8988T (cell line): ENCODE data around the gene CTNNA2.

Source experiments
- DNase-seq: peaks from one replicate; pipeline ENCODE4 v3.0.0; 2011

CTNNA2 gene

DNA sequence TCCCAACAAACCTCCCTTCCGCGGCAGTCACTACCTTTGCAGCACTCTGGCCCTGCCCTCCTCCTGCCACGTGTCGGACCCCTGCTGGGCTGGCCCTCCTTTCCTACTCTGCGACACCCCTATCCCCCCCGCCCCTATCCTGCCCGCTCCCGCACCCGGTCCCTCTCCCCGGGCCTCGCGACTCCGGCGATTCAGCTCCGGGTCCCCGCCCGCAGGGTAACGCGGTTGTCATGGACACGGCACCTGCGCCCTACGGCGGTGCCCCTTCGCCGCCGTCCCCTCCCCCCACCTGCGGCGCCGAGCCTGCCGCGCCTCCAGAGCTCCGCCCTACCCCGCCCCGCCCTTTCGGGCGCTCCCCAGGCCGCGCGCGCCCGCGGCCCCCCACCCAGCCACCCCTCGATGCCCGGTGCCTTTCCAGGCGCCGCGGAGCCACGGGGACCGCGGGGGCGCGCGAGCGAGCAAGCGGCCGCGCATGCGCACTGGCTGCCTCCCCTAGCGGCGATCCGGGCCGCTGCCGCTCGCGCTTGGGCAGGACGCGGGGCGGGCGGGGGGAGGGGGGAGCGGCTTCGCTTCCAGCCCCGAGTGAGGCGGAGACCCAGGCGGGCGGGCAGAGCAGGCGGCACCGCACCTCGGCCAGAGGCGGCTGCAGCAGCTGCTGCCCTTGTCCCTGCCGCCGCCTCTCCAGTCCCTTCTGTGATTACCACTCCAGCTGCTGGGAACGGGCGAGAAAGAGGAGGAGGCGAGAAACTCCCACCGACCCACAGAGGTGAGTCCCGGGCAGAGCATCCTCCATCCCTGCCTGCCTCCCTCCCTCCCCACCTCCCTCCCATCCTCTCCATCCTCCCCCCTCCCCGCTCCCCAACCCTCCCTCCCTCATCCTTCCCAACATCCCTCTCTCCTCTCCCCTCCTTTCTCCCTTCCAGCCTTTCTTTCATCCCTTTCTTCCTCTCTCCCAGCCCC is at the start of gene CTNNA2:
TSS of gene CTNNA2 (plus strand) at position 610 of the 960 bp plus-strand sequence.
- peak; percentile 23 for DNase-seq

DNA sequence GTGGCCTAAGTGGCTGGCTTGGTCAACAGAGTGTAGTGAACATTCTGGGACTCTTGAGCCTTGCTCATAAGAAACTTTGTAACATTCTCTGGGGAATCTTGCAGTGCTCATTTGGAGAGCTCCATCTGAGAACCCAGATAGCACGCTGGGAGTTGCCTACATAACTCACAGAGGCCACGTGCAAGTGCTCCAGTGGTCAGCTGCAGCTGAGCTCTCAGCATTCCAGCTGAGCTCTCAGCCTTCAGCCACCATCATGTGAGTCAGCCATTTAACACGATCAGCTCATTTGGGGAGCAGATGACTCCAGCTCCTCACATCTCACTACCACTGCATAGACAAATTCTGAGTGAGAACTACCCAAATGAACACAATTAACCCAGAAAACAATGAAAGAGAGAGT is 25.5 kb upstream of the CTNNA2 start:
- no peak for DNase-seq

DNA sequence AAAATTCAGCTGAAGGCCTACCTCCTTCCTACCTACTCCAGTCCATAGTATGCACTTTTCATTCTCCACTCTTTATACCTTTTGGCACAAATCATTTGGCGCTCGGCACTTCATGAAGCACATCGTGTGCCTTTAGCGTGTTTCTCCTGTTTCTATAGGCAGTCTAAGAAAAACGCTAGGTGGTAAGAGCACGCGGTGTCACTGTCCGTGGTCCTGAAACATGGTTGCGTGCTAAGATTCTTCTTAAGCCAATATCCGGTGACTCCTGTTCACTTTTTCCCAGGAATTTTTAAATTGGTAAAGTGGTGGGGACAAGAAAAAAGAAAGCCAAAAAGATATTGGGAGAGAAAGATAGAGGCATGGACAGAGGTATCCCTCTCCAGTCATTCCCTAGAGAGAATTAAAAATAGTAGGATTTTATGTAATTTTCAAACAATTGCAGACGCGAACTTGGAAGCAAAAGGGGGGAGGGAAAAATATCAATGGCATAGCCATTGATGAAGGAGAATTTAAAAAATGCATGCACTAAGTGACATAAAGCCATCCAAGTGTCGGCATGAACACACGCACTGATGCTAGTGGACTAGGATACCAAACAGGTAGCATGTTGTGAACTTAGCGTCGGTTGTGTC is 1.4 kb upstream of the CTNNA2 start:
- DNase-seq = no peak

DNA sequence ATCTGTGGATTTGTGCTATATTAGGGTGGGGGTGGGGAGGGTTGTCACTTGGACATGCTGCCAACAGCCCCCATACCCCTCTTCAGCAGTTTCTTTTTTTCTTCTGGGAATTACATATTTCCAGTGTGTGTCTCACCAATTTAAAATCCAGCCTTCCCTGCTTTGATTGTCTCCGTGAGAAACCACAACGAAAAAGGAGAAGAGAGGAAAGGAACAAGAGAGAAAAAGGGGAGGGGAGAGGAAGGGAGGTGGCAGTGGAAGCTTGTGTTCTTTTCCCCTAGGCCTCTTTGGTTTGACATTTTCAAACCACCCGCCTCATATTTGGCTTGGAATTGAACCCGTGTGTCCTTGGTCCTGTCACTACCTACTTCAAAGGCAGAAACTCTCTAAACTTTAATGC is 860 bp downstream of the CTNNA2 start:
- DNase-seq = no peak

DNA sequence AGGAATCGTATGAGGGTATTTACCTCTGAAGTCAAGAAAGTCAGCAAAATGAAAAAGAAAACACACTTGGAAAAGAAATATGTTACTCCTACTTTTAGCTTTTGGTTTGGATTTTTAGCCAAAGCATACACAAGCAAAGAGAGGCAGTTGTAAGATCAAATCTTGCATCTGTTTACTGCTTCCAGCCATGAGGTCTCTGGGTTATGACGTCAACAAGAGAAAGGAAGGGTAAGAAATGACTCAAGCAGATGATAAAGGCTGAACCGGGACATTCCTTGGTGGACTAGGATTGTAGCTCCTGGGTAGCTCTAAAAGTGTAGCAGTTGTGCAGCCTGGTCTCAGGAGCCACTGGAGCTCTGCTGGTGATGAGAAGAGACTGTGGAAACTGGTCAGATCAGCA is 16.8 kb downstream of the CTNNA2 start:
- no peak for DNase-seq

DNA sequence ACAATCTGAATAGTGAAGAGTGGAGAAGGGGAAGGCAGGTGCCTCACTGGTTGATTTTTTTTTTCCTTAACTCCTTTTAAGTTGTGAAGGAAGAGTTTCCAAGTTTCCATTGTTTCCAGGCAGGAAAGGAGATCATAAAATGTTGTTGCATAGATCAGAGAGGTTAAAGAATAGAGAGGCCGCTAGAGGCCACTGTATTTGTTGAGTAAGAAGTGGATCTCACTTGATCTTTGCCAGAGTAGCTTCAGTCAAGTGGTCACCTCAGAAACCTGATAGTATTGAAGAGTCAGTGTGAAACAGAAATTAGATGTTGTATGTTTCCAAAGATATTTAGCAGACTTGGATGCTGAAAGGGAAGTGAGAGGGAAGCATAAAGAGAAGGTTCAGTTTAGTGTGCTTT is 17.6 kb downstream of the CTNNA2 start:
- DNase-seq = no peak

DNA sequence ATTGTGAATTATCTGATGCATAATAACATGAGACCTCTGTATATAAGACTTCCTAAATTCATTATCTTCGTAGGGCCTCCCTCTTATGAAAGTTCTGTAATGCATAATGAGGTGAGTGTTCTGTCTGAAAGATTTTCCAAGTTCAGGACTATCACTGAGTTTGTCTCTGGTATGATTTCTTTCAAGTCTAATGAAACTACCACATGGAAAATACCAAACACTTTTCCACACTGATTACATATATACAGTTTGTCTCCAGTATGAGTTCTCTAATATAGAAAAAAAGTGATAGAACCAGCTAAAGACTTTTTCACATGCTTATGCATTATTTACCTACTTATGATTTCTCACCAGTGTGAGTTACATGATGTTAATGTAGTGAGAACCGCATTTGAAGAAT is 34.7 kb downstream of the CTNNA2 start:
- DNase-seq = no peak

DNA sequence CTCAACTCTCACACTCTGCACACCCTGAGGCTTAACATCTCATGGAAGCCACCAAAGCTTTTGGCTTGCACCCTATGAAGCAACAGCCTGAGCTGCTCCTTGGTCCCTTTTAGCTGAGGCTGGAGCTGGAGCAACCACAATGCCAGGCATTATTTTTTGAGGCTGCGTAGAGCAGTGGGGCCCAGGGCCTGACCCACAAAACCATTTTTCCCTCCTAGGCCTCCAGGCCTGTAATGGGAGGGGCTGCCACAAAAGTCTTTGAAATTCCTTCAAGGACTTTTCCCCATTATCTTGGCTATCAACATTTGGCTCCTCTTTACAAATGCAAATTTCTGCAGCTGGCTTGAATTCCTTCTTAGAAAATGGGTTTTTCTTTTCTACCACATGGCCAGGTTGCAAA is 39.8 kb downstream of the CTNNA2 start:
- no peak for DNase-seq

DNA sequence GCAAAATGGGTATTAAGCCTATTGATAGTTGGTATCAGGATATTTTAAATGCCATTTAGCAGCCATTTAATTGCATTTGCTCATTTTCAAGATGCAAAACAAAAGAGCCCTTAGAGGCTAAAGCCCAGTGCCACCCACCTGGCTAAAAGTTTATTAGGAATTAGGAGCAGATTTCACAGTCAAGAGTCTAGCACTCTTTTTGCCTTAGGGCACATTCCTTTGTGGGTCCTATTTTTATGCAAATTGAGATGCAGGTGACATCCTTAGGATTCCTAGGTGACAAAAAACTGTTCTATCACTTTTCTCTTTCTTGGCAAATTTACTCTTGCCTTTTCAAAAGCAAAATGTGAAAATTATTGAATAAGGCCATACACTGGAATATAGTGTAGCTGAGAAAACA is 42.0 kb downstream of the CTNNA2 start:
- no peak for DNase-seq

DNA sequence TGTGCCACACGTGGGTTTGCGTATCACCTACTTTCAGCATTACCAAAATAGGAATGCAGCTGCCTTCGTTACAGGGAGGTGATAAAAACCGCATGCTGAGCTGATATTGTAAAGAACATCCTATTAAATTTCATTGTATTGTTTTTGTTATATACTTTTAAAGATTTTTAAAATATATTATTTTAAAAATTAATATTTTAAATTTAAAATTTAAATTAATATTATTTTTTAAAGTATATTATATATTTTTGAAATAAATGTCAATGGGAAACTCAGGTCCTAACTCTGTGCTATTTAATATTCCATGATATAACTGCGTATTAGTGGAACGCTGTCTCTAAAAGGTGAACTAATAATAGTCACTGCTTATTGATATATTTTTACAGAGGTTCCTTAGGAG is 51.2 kb downstream of the CTNNA2 start:
- no peak for DNase-seq

DNA sequence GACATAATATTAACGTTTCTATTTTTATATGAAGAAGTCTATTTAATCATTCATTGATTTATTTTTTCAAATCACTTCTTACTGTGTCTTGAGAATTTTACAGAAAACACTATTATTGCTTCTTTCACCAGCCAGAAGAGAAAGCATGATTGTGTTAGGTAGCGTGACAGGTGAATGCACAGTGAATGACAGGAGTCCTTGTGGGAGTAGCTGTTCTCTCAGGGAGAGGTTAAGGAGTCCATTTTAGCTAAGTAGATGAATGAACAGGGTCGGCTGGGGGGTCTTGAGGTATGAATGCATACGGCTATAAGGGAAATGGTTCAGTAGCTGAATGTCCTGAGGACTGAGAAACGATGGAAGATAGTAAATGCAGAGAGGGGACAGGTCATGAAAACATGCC is 56.2 kb downstream of the CTNNA2 start:
- no peak for DNase-seq

DNA sequence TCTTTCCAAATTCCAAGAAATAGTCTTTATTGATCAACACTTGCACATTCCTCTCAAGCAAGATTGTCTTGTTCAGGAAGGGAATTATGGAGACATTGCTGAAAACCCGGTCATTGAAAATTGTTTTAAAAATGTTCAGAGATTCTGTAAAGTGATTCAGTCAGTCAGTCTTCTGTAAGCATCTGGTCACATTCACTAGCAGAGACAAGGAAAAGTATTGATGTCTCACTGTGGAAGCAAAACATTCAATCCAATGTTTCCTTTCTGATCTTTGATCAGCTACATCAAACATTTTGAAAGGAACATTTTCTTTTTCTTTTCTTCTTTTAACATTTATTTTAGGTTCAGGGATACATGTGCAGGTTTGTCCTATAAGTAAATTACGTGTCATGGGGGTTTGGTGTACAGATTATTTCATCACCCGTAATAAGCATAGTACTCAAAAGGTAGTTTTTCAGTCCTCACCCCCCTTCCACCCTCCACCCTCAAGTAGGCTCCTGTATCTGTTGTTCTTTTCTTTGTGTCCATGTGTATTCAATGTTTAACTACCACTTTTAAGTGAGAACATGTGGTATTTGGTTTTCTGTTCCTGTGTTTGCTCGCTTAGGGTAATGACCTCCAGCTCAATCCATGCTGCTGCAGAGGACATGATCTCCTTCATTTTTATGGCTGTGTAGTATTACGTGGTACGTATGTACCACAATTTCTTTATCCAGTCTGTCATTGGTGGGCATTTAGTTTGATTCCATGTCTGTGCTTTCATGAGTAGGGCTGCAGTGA is 61.2 kb downstream of the CTNNA2 start:
- DNase-seq = no peak

DNA sequence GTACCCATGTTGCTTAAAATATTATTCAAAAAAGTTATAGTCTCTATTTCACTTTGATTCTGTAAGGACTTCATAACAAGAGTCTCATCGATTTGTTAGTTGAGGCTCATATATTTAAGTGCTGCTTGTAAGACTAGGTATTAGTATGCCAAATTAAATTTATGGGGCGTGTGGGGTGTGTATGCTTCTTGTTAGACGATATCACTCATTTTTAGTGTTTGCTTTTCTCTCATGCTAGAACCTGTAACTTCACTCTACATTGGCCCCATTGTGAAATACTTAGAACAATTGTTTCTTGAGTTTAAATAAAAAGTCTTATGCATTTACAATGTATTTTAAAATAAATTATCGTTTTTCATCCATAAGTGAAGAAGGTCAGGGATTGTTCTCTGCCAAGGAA is 63.6 kb downstream of the CTNNA2 start:
- DNase-seq = no peak

DNA sequence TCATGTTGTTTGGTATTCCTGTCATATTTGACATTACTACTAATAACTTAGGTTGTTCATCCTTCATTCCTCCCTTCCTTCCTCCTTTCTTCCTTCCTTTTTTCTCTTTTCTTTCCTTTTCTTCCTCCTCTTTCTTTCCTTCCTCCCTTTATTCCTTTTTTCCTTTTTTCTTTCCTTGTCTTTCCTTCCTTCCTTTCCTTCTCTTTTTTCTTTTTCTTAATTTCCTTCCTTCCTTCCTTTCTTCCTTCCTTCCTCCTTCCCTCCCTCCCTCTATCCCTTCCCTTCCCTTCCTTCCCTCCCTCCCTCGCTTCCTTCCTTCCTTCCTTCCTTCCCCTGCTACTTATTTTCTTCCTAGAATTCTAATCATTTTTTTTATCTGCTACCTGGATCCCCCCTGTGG is 66.1 kb downstream of the CTNNA2 start:
- no peak for DNase-seq

DNA sequence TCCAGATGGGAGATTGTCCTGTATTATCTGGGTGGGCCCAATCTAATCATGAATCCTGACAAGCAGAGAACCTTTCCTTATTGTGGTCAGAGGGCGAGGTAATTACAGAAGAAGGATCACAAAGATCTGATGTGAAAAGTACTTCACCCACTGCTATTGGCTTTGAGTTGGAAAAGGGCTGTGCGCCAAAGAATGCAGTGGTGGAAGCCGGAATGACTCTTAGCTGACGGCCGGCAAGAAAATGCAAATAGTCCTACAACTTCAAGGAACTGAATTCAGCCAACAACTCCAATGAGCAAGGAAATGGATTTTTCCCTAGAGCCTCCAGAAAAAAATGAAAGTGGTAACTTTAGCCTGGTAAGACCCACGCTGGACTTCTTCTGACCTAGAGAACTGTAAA is 67.3 kb downstream of the CTNNA2 start:
- no peak for DNase-seq

DNA sequence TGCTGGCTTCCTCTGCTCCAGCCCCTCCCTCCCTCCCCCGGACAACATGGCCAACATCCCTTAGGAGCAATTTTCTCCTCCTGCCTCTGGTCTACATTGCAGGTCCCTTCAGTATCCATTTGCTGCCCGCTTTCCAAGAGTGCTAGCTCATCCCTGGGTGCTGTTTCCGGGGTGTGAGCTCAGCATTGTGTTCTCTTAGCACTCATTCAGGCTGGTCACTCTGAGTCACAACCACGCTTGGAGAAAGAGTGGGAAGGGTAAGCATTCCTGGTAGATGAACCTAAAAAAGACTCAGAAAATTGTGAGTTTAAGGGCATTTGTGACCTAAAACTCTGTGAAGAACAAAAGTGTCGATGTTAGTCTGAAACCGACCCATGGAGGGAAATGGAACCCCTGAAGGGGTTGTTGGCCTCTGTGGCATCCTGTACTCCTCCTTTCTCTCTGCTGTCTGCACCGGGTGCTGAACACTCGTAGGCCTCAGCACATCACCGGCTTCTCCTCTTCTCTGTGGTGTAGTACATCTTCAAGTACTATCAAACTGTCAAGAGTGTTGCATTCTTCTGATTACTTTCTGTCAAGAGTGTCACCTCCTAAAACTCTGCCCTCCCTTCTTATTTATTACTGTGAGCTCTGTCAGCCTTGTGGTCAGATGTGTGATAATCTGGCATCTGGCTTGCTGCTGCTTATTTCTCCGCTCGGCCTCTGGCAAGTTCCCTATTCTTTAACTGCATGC is 73.0 kb downstream of the CTNNA2 start:
- no peak for DNase-seq

DNA sequence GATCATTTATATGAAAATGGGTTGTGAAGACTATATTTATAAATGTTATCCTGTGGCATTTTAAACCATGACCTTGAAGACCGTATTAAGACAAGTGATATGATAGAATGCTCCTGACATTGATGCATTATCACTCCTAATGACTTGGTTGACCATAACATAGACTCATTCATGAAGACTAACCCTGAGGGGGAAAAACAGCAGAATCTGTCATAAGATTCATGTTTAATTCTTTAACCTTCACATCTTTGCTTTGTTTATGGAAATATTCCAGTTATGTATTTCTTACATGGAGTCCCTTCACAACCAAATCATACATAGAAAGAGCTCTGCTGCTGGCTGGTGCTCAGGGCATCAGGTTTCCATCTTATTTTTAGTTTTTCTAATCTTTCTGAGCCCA is 78.4 kb downstream of the CTNNA2 start:
- DNase-seq = no peak

DNA sequence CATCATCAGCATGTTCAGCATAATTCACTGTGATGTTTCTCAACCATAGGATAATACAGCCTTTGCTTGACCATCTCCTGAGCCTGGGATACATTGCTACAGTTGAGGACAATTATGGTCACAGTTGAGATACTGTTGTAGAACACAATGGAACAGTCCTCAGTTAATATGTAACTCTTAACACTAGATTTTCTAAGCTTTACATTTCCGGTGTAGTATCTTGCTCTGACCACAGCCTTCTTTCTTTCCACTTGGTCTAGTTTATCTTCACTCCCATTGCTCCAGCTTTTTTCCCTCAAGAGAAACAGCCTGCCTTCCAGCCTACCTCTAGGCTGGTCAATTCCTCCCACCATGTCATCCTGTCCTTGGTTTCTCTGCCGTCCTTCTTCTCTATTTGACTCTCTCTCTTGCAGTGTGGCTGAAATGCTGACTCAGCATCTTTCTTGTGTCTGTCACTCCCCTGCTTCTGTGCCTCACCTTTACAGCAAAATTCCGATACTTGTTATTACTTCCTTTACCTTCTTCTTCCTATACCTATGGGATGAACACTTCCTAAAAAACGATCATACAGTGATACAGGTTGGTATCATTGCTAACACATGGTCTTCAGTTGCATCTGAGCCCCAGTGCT is 80.5 kb downstream of the CTNNA2 start:
- no peak for DNase-seq

DNA sequence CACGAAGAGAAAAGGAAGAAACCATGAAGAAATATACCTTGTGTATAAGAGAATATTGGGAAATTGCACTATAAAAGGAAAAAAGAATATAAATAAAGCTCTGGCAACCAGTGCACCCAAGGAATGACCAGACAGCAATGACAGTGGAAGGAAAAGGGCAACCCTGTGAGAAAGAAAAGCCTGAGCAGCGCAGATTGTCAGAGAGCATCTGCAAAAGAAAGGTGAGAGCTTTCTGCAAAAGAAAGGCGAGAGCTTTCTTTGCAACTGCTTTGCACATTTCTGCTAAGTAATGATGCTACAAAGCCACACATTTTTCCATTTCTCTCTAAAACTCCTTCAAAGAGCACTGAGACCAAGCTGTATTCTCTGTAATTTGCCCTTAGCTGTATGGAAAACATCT is 83.6 kb downstream of the CTNNA2 start:
- DNase-seq = no peak

DNA sequence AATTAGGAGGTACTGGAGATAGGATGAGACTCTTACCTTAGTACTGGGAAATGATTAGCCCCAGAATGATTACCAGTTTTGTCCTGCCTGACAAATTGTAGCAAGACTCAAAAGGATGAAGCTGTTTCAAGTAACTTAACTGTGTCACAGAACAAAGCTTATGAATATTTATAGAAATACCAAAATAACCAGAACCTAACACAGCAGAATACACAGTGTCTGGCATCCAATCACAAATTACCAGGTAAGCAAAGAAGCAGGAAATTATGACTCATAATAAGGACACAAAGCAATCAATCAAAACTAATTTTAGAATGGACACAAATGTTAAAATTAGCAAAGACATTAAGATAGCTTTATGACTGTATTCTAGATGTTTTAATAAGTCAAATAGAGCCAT is 91.9 kb downstream of the CTNNA2 start:
- no peak for DNase-seq

DNA sequence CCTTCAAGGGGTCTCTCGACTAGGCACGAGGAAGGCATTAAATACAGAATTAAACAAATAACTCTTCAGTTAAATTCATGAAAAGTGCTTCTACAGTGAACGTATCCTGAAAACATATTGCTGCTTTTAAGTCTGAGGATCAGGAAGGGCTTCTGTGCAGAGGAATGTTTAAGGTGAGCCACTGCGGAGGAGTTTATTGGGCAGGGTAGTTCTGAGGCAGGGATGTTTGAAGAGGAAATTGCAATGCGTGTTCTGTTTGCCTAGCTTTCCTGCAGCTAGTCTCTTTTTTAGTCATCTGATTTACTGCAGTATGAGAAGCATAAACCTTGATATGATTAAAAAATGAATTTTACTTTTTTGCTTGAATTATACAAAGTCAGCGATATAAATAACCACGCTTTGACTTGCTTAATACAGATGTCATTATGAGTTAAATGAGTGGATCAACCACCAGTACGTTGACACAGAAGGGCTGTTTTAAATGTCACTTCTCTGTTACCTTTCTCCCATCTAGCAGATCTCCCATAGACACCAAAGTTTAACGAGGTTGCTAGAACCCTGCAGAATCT is 98.7 kb downstream of the CTNNA2 start:
- DNase-seq = no peak

DNA sequence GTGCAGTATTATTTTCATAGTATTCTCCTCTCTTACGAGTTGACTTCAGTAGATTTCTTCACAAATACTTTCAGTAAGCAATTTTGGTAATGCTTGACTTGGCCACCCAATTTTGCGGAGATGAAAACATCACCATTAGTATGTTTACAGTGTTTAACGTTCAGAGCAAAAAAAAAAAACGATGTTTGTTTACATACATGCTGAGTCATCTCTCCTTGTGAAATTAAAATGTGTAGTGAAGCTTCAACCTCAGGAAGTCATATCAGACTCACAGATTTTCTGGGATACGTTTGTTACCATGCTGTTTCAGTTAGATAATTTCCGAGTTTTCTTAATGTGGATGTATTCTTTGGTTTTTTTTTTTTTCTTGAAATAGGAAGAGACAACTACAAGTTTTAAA is 100.1 kb downstream of the CTNNA2 start:
- DNase-seq = no peak
